Liver (tissue), 3 donors: ENCODE measurements around the gene ZFP36L1.

Source experiments
- CTCF ChIP-seq: fragments of 150-350 bp; IDR thresholded peaks from 2 replicates; pipeline ENCODE4 v1.5.1; 2017; ENCODE audit warnings: improper control_type of control experiment, low read depth, low read length; ENCODE audit not compliant: missing input control
- EGR1 ChIP-seq, 2 donors: IDR thresholded peaks; 2 replicates each; pipeline ENCODE4 v1.6.1; 2016 to 2018; ENCODE audit warnings: antibody characterized with exemption in 2 of 2, low read depth in 2 of 2
- HNF4G ChIP-seq: IDR thresholded peaks from 2 replicates; pipeline ENCODE4 v1.6.1; 2016; ENCODE audit warnings: antibody characterized with exemption
- MAX ChIP-seq: IDR thresholded peaks from 2 replicates; pipeline ENCODE4 v1.6.1; 2016; ENCODE audit warnings: antibody characterized with exemption
- SP1 ChIP-seq: IDR thresholded peaks from 2 replicates; pipeline ENCODE4 v1.6.1; 2018; ENCODE audit warnings: antibody characterized with exemption, mild to moderate bottlenecking
- TAF1 ChIP-seq: conservative IDR thresholded peaks from 2 replicates; pipeline ENCODE4 v1.6.1; 2016; ENCODE audit warnings: antibody characterized with exemption, mild to moderate bottlenecking
- donor health status: healthy.
- donor health status: healthy.

- no peak for TF ChIP-seq HNF4G
- no peak for TF ChIP-seq CTCF
- TF ChIP-seq EGR1 (IDR thresholded peaks at IDR 0.05; ENCODE audit: low read depth in 2 of 2), result no peak
- no peak for TF ChIP-seq TAF1
- no peak for TF ChIP-seq MAX
- no peak for TF ChIP-seq SP1
Observed at GRCh38 chr14:68822926-68823325, 30.1 kb upstream of the ZFP36L1 start.
